ENCODE measurements around the gene TMEM167A. TPM values are rescaled to one million over a fixed set of nuclear protein-coding genes. Genes with fewer than 3 reads are reported as not detected.

Gene TMEM167A
- total RNA-seq, 1 experiment from 2014 or later: 108 TPM

DNA sequence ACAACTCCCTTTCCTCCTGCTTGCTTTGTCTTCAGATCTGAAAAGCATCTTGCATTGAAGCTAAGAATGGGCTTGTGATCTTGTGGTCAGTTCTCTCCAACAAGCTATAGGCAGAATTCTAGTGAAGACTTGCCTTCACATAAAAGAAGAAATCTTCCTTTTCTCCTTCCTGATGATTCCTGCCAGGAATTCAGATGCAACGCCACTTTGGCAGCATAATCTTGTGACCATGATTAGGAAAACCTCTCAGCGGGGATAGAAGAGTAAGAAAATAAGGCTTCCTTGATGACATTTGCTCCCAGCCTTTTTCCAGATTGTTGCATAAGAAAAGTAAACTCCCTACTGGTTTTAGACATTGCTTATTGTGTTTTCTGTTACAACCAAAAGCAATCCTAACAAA, 73.4 kb downstream of the TMEM167A start:
- no peak overlapping the region for H3K4me3 ChIP-seq (replicated peaks in 1 of 2; ENCODE audit: low read depth in 1 of 2, low read length in 2 of 2)
- ChIA-PET RAD21 (ENCODE audit: low non-redundant PET in 1 of 2, low total read pairs in 2 of 2, uncharacterized antibody in 2 of 2, unreplicated experiment in 2 of 2) (no interaction called here), CTCF (no interaction called here), POLR2A (no interaction called here)
- no peak overlapping the region for H3K4me2 ChIP-seq (ENCODE audit: low read length)
- ATAC-seq (no peak), DNase-seq (ENCODE audit: low read depth, low spot score) (no peak)
- no peaks in the 10 kb centered on the region; the same call in 1 of the 2 replicates for H3K9me2 ChIP-seq (ENCODE audit: insufficient read depth)
- H3K36me3 ChIP-seq (ENCODE audit: control insufficient read depth in 1 of 2, insufficient read depth in 2 of 2, low read length in 2 of 2): no peaks in the 10 kb centered on the region
- BruUV-seq (replicated peaks): no TSS peak
- H3K79me2 ChIP-seq (ENCODE audit: insufficient read depth, low read length): no peaks in the 10 kb centered on the region
- no peak for TF ChIP-seq TCF7L2 (IDR thresholded peaks at IDR 0.05; ENCODE audit: borderline replicate concordance, extremely low read depth, insufficient read depth, insufficient read length)
- TF ChIP-seq SIN3A (IDR thresholded peaks at IDR 0.05; ENCODE audit: low read depth): no peak
- no peak for TF ChIP-seq SP1 (IDR thresholded peaks at IDR 0.05; ENCODE audit: low read depth)
- TF ChIP-seq, protein P1, sequence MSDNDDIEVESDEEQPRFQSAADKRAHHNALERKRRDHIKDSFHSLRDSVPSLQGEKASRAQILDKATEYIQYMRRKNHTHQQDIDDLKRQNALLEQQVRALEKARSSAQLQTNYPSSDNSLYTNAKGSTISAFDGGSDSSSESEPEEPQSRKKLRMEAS (IDR thresholded peaks at IDR 0.05): no peak
- TF ChIP-seq EGR1 (IDR thresholded peaks at IDR 0.05; ENCODE audit: low read depth): no peak
- no peak for TF ChIP-seq FOSL1 (IDR thresholded peaks at IDR 0.05; ENCODE audit: low read depth)
- no peak for TF ChIP-seq RAD21 (IDR thresholded peaks at IDR 0.05; ENCODE audit: low read depth)
- TF ChIP-seq POLR2A (IDR thresholded peaks at IDR 0.05; ENCODE audit: borderline replicate concordance, extremely low read depth, insufficient read depth, insufficient read length): no peak
- H3K4me1 ChIP-seq (ENCODE audit: control insufficient read depth in 1 of 2, insufficient read depth in 2 of 2, low read length in 2 of 2): peaks cover 9 to 14% of the 10 kb centered on the region in 2 experiments; a peak in 3 of 4 replicates
- H3K9me3 ChIP-seq (ENCODE audit: control insufficient read depth in 1 of 2, insufficient read depth in 1 of 2, low read depth in 1 of 2, low read length in 2 of 2): no peaks in the 10 kb centered on the region
- H2AFZ ChIP-seq (ENCODE audit: low read depth, low read length, poor library complexity, severe bottlenecking): no peak overlapping the region
- intact Hi-C loops (cut with micrococcal nuclease): no loop called here
- no peak overlapping the region for H3K9ac ChIP-seq (ENCODE audit: low read length)
- no peaks in the 10 kb centered on the region for H4K20me1 ChIP-seq (ENCODE audit: insufficient read depth)
- H3K27ac ChIP-seq (ENCODE audit: low read depth, low read length): no peak overlapping the region
- H3K27me3 ChIP-seq (ENCODE audit: insufficient read depth, low read length): no peaks in the 10 kb centered on the region

Other genes starting within 250 kb of the TMEM167A start
- gene XRCC4, start 153 bp upstream of the TMEM167A start, total RNA-seq (2021; ENCODE audit: unreplicated experiment): 24.6 TPM